ENCODE data around the gene TMUB2. TPM values are rescaled to one million over a fixed set of nuclear protein-coding genes. Genes with fewer than 3 reads are reported as not detected.
"Not testable (repeated sequence)": the region's sequence is repeated elsewhere in the genome, so short reads cannot be mapped to it uniquely, and the experiment has no call there.

Gene TMUB2
- total and polyA plus RNA-seq, 4 donors = 12.2 to 18.8 (median 14.0) TPM

- H3K27me3 ChIP-seq (ENCODE audit: control insufficient read depth in 4 of 4, insufficient read depth in 4 of 4, low read length in 3 of 4) = no peaks in the 10 kb centered on the region
- TF ChIP-seq RAD21 (IDR thresholded peaks at IDR 0.05) = no peak
- TF ChIP-seq TAF1 (conservative IDR thresholded peaks at IDR 0.05) = no peak
- peak in 1 of 2 donors; percentile 23 for TF ChIP-seq JUND (IDR thresholded peaks at IDR 0.05)
- TF ChIP-seq HNF4A (conservative IDR thresholded peaks at IDR 0.05) = no peak
- TF ChIP-seq HNF4G (IDR thresholded peaks at IDR 0.05) = no peak
- TF ChIP-seq, protein P1, sequence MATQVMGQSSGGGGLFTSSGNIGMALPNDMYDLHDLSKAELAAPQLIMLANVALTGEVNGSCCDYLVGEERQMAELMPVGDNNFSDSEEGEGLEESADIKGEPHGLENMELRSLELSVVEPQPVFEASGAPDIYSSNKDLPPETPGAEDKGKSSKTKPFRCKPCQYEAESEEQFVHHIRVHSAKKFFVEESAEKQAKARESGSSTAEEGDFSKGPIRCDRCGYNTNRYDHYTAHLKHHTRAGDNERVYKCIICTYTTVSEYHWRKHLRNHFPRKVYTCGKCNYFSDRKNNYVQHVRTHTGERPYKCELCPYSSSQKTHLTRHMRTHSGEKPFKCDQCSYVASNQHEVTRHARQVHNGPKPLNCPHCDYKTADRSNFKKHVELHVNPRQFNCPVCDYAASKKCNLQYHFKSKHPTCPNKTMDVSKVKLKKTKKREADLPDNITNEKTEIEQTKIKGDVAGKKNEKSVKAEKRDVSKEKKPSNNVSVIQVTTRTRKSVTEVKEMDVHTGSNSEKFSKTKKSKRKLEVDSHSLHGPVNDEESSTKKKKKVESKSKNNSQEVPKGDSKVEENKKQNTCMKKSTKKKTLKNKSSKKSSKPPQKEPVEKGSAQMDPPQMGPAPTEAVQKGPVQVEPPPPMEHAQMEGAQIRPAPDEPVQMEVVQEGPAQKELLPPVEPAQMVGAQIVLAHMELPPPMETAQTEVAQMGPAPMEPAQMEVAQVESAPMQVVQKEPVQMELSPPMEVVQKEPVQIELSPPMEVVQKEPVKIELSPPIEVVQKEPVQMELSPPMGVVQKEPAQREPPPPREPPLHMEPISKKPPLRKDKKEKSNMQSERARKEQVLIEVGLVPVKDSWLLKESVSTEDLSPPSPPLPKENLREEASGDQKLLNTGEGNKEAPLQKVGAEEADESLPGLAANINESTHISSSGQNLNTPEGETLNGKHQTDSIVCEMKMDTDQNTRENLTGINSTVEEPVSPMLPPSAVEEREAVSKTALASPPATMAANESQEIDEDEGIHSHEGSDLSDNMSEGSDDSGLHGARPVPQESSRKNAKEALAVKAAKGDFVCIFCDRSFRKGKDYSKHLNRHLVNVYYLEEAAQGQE (IDR thresholded peaks at IDR 0.05) = no peak
- no peak overlapping the region for H3K9ac ChIP-seq (ENCODE audit: low read depth in 1 of 2, low read length in 2 of 2)
- H3K9me3 ChIP-seq (ENCODE audit: control insufficient read depth in 4 of 4, low read length in 3 of 4) = no peaks in the 10 kb centered on the region
- no peak for DNase-seq (ENCODE audit: low spot score)
- 19% methylated on average over 20 of the region's 20 CpGs for WGBS
- no peaks in the 10 kb centered on the region for H3K36me3 ChIP-seq (ENCODE audit: control insufficient read depth in 4 of 4, insufficient read depth in 3 of 4, low read depth in 1 of 4, low read length in 3 of 4)
- no peak overlapping the region for H3K4me3 ChIP-seq (ENCODE audit: low read depth in 1 of 3, low read length in 3 of 3)
- H3K4me1 ChIP-seq (ENCODE audit: control insufficient read depth in 4 of 4, insufficient read depth in 4 of 4, low read length in 3 of 4) = peaks cover 5 to 12% (median 11%) of the 10 kb centered on the region in 4 donors
- no peak overlapping the region for H3K27ac ChIP-seq (ENCODE audit: low read depth in 1 of 2, low read length in 2 of 2)
These were observed 48.7 kb upstream of the TMUB2 start for GRCh38 chr17:44137891-44138709.

DNA sequence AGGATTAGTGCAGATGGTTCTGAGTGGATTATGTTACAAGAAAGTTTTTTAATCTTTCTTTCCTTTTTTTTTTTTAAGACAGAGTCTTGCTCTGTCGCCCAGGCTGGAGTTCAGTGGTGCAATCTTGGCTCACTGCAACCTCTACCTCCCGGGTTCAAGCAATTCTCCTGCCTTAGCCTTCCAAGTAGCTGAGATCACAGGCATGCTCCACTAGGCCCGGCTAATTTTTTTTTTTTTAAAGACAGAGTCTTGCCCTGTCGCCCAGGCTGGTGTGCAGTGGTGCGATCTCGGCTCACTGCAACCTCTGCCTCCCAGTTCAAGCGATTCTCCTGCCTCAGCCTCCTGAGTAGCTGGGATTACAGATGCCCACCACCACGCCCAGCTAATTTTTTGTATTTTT is 42.9 kb upstream of the TMUB2 start:
- not testable (repeated sequence) for H3K9ac ChIP-seq (ENCODE audit: low read depth in 1 of 2, low read length in 2 of 2); DNase-seq (ENCODE audit: low spot score); H3K4me3 ChIP-seq (ENCODE audit: low read depth in 1 of 3, low read length in 3 of 3); H3K27ac ChIP-seq (ENCODE audit: low read depth in 1 of 2, low read length in 2 of 2); H3K27me3 ChIP-seq (ENCODE audit: control insufficient read depth in 4 of 4, insufficient read depth in 4 of 4, low read length in 3 of 4); H3K36me3 ChIP-seq (ENCODE audit: control insufficient read depth in 4 of 4, insufficient read depth in 3 of 4, low read depth in 1 of 4, low read length in 3 of 4); H3K9me3 ChIP-seq (ENCODE audit: control insufficient read depth in 4 of 4, low read length in 3 of 4)
- H3K4me1 ChIP-seq (ENCODE audit: control insufficient read depth in 4 of 4, insufficient read depth in 4 of 4, low read length in 3 of 4) = peaks cover 5 to 12% (median 11%) of the 10 kb centered on the region in 4 donors
- WGBS = 97% methylated on average over 8 of the region's 8 CpGs

DNA sequence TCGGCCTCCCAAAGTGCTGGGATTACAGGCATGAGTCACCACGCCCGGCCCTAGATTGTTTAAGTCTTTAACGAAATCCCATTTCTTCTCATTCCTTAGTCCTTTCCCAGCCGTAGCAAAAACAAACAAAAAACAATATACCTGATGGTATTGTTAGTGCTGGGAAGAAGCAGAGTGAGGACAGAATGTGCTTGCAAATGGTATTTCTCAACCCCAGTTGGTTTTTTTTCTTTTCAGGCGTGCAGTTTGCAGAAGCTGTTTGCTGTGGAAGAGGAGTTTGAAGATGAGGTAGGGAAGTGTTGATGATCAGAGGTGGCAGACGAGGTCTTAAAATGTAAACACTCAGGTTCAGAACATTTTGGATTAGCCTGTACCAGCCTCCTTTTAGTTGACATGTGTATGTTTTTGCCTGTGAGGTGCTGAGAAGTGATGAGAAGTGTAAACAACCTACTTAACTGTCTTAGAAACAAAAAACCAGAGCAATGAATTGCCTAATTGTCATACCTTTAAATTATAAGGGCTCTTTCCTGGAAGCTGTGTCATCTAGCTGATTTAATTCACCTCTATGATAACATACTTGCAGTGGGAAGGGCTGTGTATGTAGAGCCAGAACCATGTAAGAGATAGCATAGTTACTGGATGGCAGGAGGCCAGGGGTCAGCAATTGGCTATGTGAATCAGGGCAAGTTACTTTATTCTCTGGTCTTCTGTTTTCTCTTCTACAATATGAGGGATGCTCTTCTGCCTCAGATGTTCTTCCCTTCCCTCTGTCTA is 41.6 kb upstream of the TMUB2 start:
- no peak for DNase-seq (ENCODE audit: low spot score)
- Histone ChIP-seq H3K27me3 (ENCODE audit: control insufficient read depth in 4 of 4, insufficient read depth in 4 of 4, low read length in 3 of 4) (no peaks in the 10 kb centered on the region), H3K4me1 (ENCODE audit: control insufficient read depth in 4 of 4, insufficient read depth in 4 of 4, low read length in 3 of 4) (peaks cover 5 to 12% (median 11%) of the 10 kb centered on the region in 4 donors), H3K27ac (ENCODE audit: low read depth in 1 of 2, low read length in 2 of 2) (no peak overlapping the region), H3K36me3 (ENCODE audit: control insufficient read depth in 4 of 4, insufficient read depth in 3 of 4, low read depth in 1 of 4, low read length in 3 of 4) (no peaks in the 10 kb centered on the region), H3K9ac (ENCODE audit: low read depth in 1 of 2, low read length in 2 of 2) (no peak overlapping the region), H3K9me3 (ENCODE audit: control insufficient read depth in 4 of 4, low read length in 3 of 4) (no peaks in the 10 kb centered on the region), H3K4me3 (ENCODE audit: low read depth in 1 of 3, low read length in 3 of 3) (no peak overlapping the region)
- WGBS = 91% methylated on average over 7 of the region's 7 CpGs
- TF ChIP-seq, protein P2, sequence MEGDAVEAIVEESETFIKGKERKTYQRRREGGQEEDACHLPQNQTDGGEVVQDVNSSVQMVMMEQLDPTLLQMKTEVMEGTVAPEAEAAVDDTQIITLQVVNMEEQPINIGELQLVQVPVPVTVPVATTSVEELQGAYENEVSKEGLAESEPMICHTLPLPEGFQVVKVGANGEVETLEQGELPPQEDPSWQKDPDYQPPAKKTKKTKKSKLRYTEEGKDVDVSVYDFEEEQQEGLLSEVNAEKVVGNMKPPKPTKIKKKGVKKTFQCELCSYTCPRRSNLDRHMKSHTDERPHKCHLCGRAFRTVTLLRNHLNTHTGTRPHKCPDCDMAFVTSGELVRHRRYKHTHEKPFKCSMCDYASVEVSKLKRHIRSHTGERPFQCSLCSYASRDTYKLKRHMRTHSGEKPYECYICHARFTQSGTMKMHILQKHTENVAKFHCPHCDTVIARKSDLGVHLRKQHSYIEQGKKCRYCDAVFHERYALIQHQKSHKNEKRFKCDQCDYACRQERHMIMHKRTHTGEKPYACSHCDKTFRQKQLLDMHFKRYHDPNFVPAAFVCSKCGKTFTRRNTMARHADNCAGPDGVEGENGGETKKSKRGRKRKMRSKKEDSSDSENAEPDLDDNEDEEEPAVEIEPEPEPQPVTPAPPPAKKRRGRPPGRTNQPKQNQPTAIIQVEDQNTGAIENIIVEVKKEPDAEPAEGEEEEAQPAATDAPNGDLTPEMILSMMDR (IDR thresholded peaks at IDR 0.05; ENCODE audit: low read depth, low read length, missing input control) = no peak
- TF ChIP-seq YY1 (IDR thresholded peaks at IDR 0.05) (no peak), EGR1 (IDR thresholded peaks at IDR 0.05; ENCODE audit: low read depth in 2 of 2) (no peak), RAD21 (IDR thresholded peaks at IDR 0.05) (no peak), HNF4A (conservative IDR thresholded peaks at IDR 0.05) (no peak), HNF4G (IDR thresholded peaks at IDR 0.05) (no peak), FOXA2 (IDR thresholded peaks at IDR 0.05) (no peak), RXRA (IDR thresholded peaks at IDR 0.05) (no peak), SP1 (IDR thresholded peaks at IDR 0.05) (no peak), GABPA (IDR thresholded peaks at IDR 0.05 in 1 of 2, conservative IDR thresholded peaks at IDR 0.05 in 1 of 2) (no peak), JUND (IDR thresholded peaks at IDR 0.05) (no peak)
- TF ChIP-seq, protein P3, sequence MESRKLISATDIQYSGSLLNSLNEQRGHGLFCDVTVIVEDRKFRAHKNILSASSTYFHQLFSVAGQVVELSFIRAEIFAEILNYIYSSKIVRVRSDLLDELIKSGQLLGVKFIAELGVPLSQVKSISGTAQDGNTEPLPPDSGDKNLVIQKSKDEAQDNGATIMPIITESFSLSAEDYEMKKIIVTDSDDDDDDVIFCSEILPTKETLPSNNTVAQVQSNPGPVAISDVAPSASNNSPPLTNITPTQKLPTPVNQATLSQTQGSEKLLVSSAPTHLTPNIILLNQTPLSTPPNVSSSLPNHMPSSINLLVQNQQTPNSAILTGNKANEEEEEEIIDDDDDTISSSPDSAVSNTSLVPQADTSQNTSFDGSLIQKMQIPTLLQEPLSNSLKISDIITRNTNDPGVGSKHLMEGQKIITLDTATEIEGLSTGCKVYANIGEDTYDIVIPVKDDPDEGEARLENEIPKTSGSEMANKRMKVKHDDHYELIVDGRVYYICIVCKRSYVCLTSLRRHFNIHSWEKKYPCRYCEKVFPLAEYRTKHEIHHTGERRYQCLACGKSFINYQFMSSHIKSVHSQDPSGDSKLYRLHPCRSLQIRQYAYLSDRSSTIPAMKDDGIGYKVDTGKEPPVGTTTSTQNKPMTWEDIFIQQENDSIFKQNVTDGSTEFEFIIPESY (IDR thresholded peaks at IDR 0.05) = no peak
- TF ChIP-seq, protein P1 (IDR thresholded peaks at IDR 0.05) = no peak

Measured in liver (tissue), 9 donors.